HepG2 (cell line): ENCODE data around the gene CLUH. TPM values are rescaled to one million over a fixed set of nuclear protein-coding genes. Genes with fewer than 3 reads are reported as not detected.

Experiments
- BORCS8-MEF2B ChIP-seq: sonication (generic); formaldehyde crosslinking; IDR thresholded peaks from 2 replicates; pipeline ENCODE4 v1.8.0; 2022; ENCODE audit warnings: mild to moderate bottlenecking, missing genetic modification reagents
- FOXM1 ChIP-seq: sonication (generic); formaldehyde crosslinking; IDR thresholded peaks from 2 replicates; pipeline ENCODE4 v1.5.0; 2020; ENCODE audit warnings: missing genetic modification reagents
- HCFC1 ChIP-seq: fragments of 150-350 bp; IDR thresholded peaks from 2 replicates; pipeline ENCODE4 v1.6.1; 2014; ENCODE audit warnings: low read depth, low read length
- ISL2 ChIP-seq: sonication (generic); formaldehyde crosslinking; IDR thresholded peaks from 2 replicates; pipeline ENCODE4 v1.5.0; 2020; ENCODE audit warnings: missing genetic modification reagents
- MTA1 ChIP-seq: sonication (generic); formaldehyde crosslinking; IDR thresholded peaks from 2 replicates; pipeline ENCODE4 v1.4.0; 2020; ENCODE audit warnings: missing genetic modification reagents, mild to moderate bottlenecking, borderline replicate concordance
- NR2F6 ChIP-seq, 2 experiments: IDR thresholded peaks; 2 replicates each; pipeline ENCODE4 v1.6.1; 2016; ENCODE audit warnings: antibody characterized with exemption in 1 of 2, mild to moderate bottlenecking in 1 of 2
- RFX1 ChIP-seq: fragments of 450-650 bp; IDR thresholded peaks from 2 replicates; pipeline ENCODE4 v1.6.1; 2017
- SOX13 ChIP-seq, 3 experiments: fragments of 450-650 bp in 1 of 3; sonication (generic) in 1 of 3; formaldehyde crosslinking in 1 of 3; IDR thresholded peaks in 2 of 3; conservative IDR thresholded peaks in 1 of 3; 2 replicates each; pipeline versions ENCODE4 v1.5.0 to v1.6.1; 2016 to 2020; ENCODE audit warnings: antibody characterized with exemption in 1 of 3, mild to moderate bottlenecking in 1 of 3, missing compliant biosample characterization in 1 of 3, missing genetic modification reagents in 1 of 3, moderate library complexity in 1 of 3
- THAP11 ChIP-seq: IDR thresholded peaks from 2 replicates; pipeline ENCODE4 v1.6.1; 2016; ENCODE audit warnings: missing biosample characterization, missing genetic modification reagents
- ZNF230 ChIP-seq: sonication (generic); formaldehyde crosslinking; IDR thresholded peaks from 2 replicates; pipeline ENCODE4 v1.4.0; 2020; ENCODE audit warnings: mild to moderate bottlenecking, missing genetic modification reagents
- ZNF343 ChIP-seq: sonication (generic); formaldehyde crosslinking; IDR thresholded peaks from 2 replicates; pipeline ENCODE4 v1.4.0; 2020; ENCODE audit warnings: mild to moderate bottlenecking, missing genetic modification reagents
- ZNF670 ChIP-seq: sonication (generic); formaldehyde crosslinking; IDR thresholded peaks from 2 replicates; pipeline ENCODE4 v1.8.0; 2022; ENCODE audit warnings: mild to moderate bottlenecking, missing genetic modification reagents, borderline replicate concordance
- ZNF768 ChIP-seq: sonication (generic); formaldehyde crosslinking; IDR thresholded peaks from 2 replicates; pipeline ENCODE4 v1.4.0; 2020; ENCODE audit warnings: missing genetic modification reagents
- ZNF891 ChIP-seq: sonication (generic); formaldehyde crosslinking; IDR thresholded peaks from 2 replicates; pipeline ENCODE4 v1.5.0; 2020; ENCODE audit warnings: mild to moderate bottlenecking, missing genetic modification reagents
- polyA plus RNA-seq, 8 experiments: library from polyadenylated mRNA; depleted of rRNA in 3 of 8; stranded (reverse) in 7 of 8; unstranded in 1 of 8; fragments of >200 nt; fragmentation: Illumina TruSeq in 4 of 8; extraction: Trizol in 4 of 8; gene quantifications; 2 replicates each; pipeline versions ENCODE4 v1.2.1 to v1.2.3, GENCODE V29; 2011 to 2016; ENCODE audit warnings: low read depth in 4 of 8, missing spikeins in 1 of 8, mixed read lengths in 1 of 8; ENCODE audit not compliant: insufficient read depth in 1 of 8
- total RNA-seq, 5 experiments: library from RNA; depleted of rRNA; stranded (reverse); fragments of >200 nt; fragmentation: Illumina TruSeq; extraction: Trizol; gene quantifications; 2 replicates each; pipeline ENCODE4 v1.2.3, GENCODE V29; 2016; ENCODE audit warnings: low read depth in 1 of 5
- TF ChIP-seq, protein P1 (sequence below): sonication (generic); formaldehyde crosslinking; IDR thresholded peaks from 2 replicates; pipeline ENCODE4 v1.4.0; 2020; ENCODE audit warnings: missing genetic modification reagents
- TF ChIP-seq, protein P2 (sequence below): sonication (generic); formaldehyde crosslinking; IDR thresholded peaks from 2 replicates; pipeline ENCODE4 v1.4.0; 2020; ENCODE audit warnings: mild to moderate bottlenecking, missing genetic modification reagents, borderline replicate concordance
- TF ChIP-seq, protein P3 (sequence below): sonication (generic); formaldehyde crosslinking; IDR thresholded peaks from 2 replicates; pipeline ENCODE4 v1.8.1; 2022; ENCODE audit warnings: low read depth, mild to moderate bottlenecking, missing genetic modification reagents
- TF ChIP-seq, protein P4 (sequence below): sonication (generic); formaldehyde crosslinking; conservative IDR thresholded peaks from 2 replicates; pipeline ENCODE4 v1.4.0; 2020; ENCODE audit warnings: missing genetic modification reagents

The CLUH gene
- total and polyA plus RNA-seq, 2 of the 13 experiments (the other 11 are each of a cell fraction or from before 2014, with no cell fraction given), result 30.9 to 60.5 TPM

DNA sequence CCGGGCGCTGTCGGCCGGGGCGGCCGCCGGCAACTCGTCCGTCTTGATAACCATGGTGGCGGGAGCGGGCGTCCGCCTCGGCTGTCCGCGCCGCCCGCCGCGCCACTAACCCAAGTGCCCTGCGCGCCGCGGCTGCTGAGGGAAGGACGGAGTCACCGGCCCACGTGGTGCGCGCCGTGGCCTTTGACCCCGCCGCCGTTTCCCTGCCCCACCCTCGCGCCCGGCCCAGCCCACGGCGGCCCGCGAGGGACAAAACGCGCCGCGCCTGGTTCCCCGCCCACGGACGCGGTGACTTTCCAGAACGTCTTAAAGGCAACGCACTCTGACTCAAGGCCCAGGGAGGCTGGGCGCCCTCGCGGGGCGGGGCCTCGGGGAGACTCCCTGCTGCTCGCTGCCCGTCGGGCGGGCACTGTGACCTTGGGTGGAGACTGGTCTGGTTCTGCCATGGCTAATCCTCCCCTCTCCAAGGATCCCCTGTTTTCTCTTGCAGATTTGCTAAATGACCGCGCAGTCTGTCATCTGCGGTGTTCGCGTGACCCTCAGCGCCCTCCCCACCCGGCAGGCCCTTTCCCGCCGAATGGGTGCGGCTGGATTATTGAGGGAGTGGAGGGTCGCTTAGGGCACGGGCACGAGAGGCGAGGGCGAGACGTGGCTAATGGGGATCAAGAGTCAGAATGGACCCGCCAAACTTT is at the start of gene CLUH (continued):
- TF ChIP-seq NR2F6 (IDR thresholded peaks at IDR 0.05), result peak; percentile 45; the same call in 1 of the 2 replicates
- peak; percentile 96 for TF ChIP-seq NR2F6 (CRISPR knock-in tag; IDR thresholded peaks at IDR 0.05)
- peak; percentile 85 for TF ChIP-seq BORCS8-MEF2B (CRISPR knock-in tag)
- no peak for TF ChIP-seq FOXM1 (CRISPR knock-in tag)
- TF ChIP-seq, protein P1, sequence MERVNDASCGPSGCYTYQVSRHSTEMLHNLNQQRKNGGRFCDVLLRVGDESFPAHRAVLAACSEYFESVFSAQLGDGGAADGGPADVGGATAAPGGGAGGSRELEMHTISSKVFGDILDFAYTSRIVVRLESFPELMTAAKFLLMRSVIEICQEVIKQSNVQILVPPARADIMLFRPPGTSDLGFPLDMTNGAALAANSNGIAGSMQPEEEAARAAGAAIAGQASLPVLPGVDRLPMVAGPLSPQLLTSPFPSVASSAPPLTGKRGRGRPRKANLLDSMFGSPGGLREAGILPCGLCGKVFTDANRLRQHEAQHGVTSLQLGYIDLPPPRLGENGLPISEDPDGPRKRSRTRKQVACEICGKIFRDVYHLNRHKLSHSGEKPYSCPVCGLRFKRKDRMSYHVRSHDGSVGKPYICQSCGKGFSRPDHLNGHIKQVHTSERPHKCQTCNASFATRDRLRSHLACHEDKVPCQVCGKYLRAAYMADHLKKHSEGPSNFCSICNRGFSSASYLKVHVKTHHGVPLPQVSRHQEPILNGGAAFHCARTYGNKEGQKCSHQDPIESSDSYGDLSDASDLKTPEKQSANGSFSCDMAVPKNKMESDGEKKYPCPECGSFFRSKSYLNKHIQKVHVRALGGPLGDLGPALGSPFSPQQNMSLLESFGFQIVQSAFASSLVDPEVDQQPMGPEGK (CRISPR knock-in tag), result peak; percentile 67
- no peak for TF ChIP-seq SOX13 (IDR thresholded peaks at IDR 0.05)
- TF ChIP-seq SOX13 (CRISPR knock-in tag; conservative IDR thresholded peaks at IDR 0.05 in 1 of 2, IDR thresholded peaks at IDR 0.05 in 1 of 2), result peak in 1 of 2 experiments; percentile 43; a peak in 1 of 4 replicates
- TF ChIP-seq, protein P2, sequence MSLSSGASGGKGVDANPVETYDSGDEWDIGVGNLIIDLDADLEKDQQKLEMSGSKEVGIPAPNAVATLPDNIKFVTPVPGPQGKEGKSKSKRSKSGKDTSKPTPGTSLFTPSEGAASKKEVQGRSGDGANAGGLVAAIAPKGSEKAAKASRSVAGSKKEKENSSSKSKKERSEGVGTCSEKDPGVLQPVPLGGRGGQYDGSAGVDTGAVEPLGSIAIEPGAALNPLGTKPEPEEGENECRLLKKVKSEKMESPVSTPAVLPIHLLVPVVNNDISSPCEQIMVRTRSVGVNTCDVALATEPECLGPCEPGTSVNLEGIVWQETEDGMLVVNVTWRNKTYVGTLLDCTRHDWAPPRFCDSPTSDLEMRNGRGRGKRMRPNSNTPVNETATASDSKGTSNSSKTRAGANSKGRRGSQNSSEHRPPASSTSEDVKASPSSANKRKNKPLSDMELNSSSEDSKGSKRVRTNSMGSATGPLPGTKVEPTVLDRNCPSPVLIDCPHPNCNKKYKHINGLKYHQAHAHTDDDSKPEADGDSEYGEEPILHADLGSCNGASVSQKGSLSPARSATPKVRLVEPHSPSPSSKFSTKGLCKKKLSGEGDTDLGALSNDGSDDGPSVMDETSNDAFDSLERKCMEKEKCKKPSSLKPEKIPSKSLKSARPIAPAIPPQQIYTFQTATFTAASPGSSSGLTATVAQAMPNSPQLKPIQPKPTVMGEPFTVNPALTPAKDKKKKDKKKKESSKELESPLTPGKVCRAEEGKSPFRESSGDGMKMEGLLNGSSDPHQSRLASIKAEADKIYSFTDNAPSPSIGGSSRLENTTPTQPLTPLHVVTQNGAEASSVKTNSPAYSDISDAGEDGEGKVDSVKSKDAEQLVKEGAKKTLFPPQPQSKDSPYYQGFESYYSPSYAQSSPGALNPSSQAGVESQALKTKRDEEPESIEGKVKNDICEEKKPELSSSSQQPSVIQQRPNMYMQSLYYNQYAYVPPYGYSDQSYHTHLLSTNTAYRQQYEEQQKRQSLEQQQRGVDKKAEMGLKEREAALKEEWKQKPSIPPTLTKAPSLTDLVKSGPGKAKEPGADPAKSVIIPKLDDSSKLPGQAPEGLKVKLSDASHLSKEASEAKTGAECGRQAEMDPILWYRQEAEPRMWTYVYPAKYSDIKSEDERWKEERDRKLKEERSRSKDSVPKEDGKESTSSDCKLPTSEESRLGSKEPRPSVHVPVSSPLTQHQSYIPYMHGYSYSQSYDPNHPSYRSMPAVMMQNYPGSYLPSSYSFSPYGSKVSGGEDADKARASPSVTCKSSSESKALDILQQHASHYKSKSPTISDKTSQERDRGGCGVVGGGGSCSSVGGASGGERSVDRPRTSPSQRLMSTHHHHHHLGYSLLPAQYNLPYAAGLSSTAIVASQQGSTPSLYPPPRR (CRISPR knock-in tag), result 0 out of 2 replicates have a peak, but pooled peaks have one; percentile 28
- peak; percentile 58 for TF ChIP-seq ZNF891 (CRISPR knock-in tag)
- peak; percentile 52 for TF ChIP-seq HCFC1
- TF ChIP-seq, protein P3, sequence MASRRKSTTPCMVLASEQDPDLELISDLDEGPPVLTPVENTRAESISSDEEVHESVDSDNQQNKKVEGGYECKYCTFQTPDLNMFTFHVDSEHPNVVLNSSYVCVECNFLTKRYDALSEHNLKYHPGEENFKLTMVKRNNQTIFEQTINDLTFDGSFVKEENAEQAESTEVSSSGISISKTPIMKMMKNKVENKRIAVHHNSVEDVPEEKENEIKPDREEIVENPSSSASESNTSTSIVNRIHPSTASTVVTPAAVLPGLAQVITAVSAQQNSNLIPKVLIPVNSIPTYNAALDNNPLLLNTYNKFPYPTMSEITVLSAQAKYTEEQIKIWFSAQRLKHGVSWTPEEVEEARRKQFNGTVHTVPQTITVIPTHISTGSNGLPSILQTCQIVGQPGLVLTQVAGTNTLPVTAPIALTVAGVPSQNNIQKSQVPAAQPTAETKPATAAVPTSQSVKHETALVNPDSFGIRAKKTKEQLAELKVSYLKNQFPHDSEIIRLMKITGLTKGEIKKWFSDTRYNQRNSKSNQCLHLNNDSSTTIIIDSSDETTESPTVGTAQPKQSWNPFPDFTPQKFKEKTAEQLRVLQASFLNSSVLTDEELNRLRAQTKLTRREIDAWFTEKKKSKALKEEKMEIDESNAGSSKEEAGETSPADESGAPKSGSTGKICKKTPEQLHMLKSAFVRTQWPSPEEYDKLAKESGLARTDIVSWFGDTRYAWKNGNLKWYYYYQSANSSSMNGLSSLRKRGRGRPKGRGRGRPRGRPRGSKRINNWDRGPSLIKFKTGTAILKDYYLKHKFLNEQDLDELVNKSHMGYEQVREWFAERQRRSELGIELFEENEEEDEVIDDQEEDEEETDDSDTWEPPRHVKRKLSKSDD (CRISPR knock-in tag), result no peak
- TF ChIP-seq THAP11 (CRISPR knock-in tag), result peak; percentile 93
- 0 out of 2 replicates have a peak, but pooled peaks have one; percentile 48 for TF ChIP-seq ISL2
- no peak for TF ChIP-seq RFX1
- peak; percentile 63; the same call in 1 of the 2 replicates for TF ChIP-seq ZNF230 (CRISPR knock-in tag)
- TF ChIP-seq, protein P4, sequence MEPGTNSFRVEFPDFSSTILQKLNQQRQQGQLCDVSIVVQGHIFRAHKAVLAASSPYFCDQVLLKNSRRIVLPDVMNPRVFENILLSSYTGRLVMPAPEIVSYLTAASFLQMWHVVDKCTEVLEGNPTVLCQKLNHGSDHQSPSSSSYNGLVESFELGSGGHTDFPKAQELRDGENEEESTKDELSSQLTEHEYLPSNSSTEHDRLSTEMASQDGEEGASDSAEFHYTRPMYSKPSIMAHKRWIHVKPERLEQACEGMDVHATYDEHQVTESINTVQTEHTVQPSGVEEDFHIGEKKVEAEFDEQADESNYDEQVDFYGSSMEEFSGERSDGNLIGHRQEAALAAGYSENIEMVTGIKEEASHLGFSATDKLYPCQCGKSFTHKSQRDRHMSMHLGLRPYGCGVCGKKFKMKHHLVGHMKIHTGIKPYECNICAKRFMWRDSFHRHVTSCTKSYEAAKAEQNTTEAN, result peak; percentile 63; the same call in 1 of the 2 replicates
- peak; percentile 18; the same call in 1 of the 2 replicates for TF ChIP-seq ZNF670 (CRISPR knock-in tag)
- peak; percentile 87 for TF ChIP-seq MTA1 (CRISPR knock-in tag)
- TF ChIP-seq ZNF343 (CRISPR knock-in tag), result peak; percentile 74; the same call in 1 of the 2 replicates
- TF ChIP-seq ZNF768, result no peak
